GM21390 (cell line): ENCODE measurements around the gene ARHGAP9.
"Not testable (repeated sequence)": the region's sequence is repeated elsewhere in the genome, so short reads cannot be mapped to it uniquely, and the experiment has no call there.

Experiments used
- ATAC-seq: cut with Tn5 transposase; IDR thresholded peaks from one replicate; pipeline ENCODE4 v1.9.1; 2021; ENCODE audit not compliant: unreplicated experiment

The ARHGAP9 gene

DNA sequence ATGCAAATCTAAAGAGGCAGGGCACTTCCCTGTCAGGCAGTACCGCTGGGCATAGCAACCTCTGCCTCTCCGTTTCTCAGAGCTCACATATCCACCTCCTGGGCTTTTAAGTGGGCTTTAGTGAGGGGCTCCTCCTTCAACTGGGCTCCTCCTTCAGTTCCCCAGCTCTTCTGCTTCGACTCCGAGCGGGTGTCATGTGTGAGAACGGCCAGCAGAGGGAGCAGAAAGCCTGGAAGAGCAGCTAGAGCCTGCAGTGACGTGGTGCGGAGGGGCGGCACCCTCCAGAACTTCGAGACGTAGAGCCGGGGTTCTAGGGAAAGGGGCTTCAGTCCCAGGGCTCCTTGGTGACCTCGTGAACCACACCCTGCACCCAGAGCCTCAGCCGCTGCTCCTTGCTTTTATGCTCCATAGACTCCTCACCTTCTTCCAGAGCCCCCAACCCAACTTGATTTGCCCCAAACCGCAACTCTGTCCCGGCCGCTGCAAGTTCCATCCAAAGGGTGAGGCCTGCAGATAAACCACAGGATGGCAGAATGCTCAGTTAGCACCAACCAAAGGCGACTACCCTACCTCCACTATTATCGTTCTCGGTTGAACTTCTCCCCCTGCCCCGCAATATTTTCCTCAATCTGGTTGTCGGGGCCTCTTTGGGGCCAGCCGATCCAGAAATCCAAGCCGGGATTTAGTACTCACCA is 20.5 kb downstream of the ARHGAP9 start:
- ATAC-seq = peak; percentile 51

DNA sequence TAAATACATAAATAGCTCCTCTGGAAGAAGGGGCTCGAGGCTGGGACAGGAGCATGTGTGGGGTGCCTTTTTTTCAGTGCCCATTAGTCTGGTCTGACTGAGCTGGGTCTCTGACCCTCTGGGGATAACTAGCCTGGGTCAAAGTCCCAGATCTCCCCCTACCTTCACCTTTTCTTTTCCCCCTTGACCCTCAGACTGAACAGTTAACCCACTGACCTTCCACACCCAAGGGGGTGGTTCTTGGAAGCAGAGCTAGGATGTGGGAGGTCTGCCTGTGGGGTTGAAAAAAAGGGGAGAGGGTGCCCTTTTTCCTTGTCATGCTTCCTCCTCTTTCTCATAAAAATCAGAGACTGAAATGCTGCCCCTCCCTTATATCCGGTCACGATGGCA is 21.0 kb downstream of the ARHGAP9 start:
- ATAC-seq = no peak

DNA sequence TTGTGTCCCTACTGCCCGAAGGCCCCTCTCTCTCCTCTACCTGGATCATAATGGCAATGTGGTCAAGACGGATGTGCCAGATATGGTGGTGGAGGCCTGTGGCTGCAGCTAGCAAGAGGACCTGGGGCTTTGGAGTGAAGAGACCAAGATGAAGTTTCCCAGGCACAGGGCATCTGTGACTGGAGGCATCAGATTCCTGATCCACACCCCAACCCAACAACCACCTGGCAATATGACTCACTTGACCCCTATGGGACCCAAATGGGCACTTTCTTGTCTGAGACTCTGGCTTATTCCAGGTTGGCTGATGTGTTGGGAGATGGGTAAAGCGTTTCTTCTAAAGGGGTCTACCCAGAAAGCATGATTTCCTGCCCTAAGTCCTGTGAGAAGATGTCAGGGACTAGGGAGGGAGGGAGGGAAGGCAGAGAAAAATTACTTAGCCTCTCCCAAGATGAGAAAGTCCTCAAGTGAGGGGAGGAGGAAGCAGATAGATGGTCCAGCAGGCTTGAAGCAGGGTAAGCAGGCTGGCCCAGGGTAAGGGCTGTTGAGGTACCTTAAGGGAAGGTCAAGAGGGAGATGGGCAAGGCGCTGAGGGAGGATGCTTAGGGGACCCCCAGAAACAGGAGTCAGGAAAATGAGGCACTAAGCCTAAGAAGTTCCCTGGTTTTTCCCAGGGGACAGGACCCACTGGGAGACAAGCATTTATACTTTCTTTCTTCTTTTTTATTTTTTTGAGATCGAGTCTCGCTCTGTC is 22.8 kb downstream of the ARHGAP9 start:
- no peak for ATAC-seq

DNA sequence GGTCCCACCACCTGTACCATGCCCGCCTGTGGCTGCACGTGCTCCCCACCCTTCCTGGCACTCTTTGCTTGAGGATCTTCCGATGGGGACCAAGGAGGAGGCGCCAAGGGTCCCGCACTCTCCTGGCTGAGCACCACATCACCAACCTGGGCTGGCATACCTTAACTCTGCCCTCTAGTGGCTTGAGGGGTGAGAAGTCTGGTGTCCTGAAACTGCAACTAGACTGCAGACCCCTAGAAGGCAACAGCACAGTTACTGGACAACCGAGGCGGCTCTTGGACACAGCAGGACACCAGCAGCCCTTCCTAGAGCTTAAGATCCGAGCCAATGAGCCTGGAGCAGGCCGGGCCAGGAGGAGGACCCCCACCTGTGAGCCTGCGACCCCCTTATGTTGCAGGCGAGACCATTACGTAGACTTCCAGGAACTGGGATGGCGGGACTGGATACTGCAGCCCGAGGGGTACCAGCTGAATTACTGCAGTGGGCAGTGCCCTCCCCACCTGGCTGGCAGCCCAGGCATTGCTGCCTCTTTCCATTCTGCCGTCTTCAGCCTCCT is 23.4 kb downstream of the ARHGAP9 start:
- peak; percentile 32 for ATAC-seq

DNA sequence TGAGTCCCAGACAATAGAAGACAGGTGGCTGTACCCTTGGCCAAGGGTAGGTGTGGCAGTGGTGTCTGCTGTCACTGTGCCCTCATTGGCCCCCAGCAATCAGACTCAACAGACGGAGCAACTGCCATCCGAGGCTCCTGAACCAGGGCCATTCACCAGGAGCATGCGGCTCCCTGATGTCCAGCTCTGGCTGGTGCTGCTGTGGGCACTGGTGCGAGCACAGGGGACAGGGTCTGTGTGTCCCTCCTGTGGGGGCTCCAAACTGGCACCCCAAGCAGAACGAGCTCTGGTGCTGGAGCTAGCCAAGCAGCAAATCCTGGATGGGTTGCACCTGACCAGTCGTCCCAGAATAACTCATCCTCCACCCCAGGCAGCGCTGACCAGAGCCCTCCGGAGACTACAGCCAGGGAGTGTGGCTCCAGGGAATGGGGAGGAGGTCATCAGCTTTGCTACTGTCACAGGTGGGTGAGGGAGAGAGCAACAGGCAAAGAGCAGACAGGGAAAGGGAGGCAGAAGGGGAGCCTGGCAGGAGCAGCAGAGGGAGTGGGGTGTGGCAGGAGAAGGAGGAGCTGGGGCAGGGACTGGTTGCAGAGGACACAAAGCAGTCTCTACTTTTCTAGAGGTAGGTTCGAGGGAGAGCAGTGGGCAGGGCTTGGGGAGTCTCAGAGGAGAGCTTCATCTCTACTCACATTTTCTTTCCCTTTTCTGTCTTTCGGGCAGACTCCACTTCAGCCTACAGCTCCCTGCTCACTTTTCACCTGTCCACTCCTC is 24.1 kb downstream of the ARHGAP9 start:
- ATAC-seq = no peak

DNA sequence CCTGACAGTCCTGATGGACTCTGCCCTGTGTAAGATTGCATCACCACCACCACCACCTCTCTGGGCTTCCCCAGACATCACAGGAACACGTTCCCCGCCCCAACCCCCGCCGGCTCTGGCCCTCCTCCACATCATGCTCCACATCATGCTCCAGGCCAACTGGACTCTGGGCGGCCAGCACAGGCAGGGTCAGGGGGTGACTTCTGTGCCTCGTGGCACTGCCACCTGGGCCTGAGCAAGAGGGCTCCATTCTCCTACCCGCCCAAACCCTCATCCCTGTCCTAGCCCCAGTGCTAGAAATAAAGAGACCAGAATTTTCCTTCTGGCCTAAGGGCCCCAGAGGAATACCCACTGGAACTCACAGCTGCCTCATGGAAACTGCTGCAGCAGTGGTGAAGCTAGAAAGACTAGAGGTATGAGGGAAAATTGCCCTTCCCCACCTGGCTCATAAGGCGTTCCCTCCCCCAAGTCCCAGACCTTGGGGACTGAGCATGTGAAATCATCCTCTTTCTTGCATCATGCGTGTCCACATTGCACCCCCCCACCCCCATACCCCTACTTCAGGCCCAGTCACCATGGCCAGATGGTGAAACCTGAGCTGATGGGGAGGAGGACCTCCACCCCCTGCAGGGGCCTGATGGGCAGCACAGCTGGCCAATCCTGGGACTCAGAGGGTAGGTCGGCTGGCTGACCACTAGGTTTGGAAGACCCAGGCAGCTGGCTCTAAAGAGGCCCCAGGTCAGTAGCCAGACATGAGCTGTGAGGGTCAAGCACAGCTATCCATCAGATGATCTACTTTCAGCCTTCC is 24.9 kb downstream of the ARHGAP9 start, which contains the start of gene INHBE:
INHBE (plus strand) TSS at position 742 of the 808 bp plus-strand sequence. CDS start 230 bp downstream, outside the sequence.
- ATAC-seq = no peak

DNA sequence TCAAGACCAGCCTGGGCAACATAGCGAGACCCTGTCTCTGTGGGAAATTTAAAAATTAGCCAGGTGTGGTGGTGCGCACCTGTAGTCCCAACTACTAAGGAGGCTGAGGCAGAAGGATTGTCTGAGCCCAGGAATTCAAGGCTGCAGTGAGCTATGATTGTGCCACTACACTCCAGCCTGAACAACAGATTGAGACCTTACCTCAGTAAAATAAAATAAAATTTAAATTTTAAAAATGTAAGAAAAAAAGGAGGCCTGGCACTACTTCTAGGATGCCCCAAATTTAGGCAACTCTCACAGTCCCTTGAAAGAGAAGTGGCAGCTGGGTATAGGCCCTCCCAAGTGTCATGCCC is 25.5 kb downstream of the ARHGAP9 start:
- no peak for ATAC-seq

DNA sequence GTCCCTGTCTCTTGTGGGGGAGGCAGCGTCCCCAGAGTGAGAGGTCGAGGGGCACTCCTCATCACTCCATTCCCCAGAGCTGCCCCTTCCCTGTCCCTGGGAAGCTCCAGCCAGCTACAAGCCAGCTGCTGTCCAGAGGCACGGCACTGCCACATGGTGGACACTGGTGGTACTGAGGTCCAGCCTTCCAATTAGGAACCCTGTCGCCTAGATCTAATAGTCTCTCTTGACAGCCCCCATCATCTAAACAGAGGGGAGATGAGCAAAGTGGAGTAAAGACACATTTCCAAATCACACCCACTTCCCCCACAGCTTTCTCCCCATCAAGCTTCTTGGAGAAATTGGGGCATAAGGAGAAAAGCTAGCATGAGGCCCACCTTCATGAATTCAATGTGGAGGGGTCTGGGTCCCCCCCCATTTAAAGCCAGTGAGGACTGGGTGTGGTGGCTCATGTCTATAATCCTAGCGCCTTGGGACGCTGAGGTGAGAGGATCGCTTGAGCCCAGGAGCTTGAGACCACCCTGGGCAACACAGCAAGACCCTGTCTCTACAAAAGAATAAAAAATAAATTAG is 26.6 kb downstream of the ARHGAP9 start:
- ATAC-seq = peak; percentile 51

DNA sequence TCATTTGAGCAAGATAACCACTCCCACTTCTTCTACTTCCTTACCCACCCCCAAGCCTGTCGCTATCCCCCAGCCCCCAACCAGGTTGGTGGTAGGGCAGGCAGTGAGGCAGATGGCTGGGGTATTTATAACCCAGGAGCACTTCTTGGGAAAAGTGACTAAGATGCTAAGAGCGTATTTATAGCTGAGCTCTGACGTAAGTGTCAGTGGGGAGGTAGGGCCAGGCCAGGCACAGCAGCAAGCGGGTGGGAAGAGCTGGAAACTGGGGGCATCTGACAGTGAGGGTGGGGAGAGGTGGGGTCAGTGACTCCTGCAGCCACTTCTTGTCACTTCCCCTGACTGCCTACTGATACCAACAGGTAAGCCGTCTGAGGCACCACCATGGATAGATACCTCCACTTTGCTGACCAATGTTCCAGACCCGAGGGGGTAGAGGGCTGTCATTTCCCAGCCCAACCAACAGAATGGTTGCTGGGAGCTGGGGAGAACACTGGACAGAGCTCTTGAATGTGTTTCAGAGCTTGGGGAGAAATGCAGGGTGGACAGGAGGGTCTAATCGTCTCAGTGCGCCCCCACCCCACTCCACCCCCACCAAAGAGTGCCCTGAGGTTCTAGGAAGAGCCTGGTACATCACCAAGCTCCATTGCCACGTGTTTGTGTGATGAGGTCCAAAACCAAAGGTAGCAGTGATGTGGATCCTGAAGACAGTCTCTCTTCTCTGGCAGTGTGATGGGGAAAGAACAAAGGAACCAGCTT is 27.3 kb downstream of the ARHGAP9 start:
- peak; percentile 11 for ATAC-seq

DNA sequence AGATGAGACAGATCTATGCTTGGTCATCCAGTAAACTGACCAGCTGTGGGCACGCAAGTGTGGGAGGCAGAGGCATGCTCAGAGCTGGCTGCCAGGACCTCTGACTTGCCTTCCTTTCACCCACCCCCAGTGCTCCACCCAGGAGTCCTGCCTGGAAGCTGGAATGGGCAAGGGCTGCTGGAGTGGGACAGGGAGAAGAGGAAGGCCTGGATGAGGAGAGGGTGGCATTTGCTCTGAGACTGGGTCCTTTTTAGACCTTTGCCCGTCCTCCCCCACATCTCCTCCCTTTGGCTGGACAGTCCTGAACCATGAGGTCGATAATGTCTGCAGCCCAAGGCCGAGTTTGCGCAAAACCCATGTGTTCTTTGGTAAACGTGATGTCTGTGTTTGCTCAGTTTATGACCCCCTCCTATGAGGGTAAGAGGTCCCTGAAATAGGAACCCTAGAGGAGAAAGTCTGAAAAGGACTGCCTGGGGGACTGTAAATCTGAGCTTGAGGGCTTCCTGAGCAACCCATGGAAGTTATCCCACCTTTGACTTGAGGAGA is 28.4 kb downstream of the ARHGAP9 start:
- ATAC-seq = no peak

DNA sequence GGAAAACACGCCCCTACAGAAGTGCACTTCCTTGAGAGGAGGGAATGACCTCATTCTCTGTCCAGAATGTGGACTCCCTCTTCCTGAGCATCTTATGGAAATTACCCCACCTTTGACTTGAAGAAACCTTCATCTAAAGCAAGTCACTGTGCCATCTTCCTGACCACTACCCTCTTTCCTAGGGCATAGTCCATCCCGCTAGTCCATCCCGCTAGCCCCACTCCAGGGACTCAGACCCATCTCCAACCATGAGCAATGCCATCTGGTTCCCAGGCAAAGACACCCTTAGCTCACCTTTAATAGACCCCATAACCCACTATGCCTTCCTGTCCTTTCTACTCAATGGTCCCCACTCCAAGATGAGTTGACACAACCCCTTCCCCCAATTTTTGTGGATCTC is 29.6 kb downstream of the ARHGAP9 start:
- ATAC-seq = no peak

DNA sequence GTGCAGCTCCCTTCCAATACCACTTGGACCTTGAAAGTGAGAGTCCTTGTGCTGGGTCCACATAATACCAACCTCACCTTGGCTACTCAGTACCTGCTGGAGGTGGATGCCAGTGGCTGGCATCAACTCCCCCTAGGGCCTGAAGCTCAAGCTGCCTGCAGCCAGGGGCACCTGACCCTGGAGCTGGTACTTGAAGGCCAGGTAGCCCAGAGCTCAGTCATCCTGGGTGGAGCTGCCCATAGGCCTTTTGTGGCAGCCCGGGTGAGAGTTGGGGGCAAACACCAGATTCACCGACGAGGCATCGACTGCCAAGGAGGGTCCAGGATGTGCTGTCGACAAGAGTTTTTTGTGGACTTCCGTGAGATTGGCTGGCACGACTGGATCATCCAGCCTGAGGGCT is 30.3 kb downstream of the ARHGAP9 start:
- no peak for ATAC-seq

DNA sequence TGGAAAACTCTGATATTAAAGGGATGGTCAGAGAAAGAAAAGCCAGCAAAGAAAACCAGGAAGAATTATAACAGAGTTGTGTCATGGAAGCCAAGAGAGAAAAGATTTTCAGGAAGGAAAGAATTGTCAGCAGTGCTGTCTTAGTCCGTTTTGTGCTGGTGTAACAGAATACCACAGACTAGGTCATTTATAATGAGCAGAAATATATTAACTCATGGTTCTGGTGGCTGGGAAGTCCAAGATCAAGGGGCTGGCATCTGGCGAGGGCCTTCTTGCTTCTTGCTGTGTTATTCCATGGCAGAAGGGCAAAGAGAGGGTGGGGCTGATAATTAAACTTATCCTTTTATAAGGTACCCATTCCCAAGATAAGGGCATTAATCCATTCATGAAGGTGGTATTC is 31.0 kb downstream of the ARHGAP9 start:
- no peak for ATAC-seq

DNA sequence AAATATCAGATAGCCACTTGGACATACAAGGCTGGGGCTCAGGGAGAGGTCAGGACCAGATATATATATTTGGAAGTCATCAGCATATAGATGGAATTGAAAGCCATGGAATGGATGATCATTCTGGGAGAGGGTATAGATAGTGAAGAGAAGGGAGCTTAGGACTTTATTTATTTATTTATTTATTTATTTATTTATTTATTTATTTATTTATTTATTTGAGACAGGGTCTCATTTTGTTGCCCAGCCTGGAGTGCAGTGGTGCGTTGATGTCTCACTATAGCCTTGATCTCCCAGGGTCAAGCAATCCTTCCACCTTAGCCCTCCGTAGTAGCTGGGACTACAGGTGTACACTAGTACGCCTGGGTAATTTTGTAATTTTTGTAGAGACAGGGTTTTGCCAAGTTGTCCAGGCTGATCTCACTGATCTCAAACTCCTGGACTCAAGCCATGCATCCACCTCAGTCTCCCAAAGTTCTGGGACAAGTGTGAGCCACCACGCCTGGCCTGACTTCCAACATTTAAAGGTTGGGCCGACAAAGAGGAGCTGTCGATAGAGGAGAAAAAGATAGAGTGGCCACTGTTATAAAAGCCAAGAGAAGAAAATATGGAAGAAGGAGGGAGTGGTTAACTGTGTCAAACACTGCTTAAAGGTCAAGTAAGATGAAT is 33.2 kb downstream of the ARHGAP9 start:
- ATAC-seq = no peak

DNA sequence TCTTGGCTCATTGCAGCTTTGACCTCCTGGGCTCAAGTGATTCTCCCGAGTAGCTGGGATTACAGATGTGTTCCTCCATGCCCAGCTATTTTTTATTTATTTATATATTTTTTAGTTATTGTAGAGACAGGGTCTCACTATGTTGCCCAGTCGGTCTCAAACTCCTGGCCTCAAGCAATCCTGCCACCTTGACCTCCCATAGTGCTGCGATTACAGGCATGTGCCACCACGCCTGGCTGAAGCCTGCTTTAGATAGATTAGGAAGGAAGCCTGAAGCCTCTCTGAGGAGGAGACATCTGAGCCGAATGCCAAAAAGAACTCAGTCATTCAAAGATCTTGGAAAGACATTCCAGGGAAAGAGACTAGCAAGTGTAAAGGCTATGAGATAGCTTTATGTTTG is 34.9 kb downstream of the ARHGAP9 start:
- ATAC-seq = no peak

DNA sequence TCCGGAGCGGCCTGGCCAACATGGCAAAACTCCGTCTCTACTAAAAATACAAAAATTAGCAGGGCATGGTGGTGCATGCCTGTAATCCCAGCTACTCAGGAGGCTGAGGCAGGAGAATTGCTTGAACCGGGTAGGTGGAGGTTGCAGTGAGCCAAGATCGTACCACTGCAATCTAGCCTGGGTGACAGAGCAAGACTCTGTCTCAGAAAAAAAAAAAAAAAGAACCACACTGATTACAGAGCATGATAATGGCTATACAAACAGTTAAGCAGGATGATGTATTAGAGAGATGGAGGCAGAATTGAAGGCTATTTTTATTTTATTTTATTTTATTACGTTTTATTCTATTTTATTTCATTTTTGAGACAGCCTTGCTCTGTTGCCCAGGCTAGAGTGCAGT is 35.3 kb downstream of the ARHGAP9 start:
- ATAC-seq = not testable (repeated sequence)

DNA sequence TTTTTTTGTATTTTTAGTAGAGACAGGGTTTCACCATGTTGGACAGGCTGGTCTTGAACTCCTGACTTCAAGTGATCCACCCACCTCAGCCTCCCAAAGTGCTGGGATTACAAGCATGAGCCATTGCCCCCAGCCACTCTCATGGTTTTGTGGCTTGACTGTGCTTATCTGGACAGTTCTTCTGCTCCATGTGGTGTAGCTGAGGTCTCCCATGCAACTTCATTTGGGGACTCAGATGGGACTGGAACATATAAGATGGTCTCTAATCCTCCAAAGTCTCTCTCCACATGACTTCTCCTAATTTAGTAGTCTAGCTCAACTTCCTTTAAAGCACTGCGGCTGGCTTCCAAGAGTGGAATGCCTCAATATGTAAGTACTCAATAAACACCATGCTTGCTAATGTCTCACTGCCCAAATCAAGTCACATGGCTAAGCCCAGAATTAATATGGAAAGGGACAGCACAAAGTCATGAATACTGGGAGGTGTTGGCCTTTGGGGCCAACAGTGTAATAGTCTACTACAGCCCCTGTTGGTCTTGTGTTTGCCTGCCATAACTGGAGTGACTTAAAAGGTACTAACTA is 37.7 kb downstream of the ARHGAP9 start:
- ATAC-seq = no peak

DNA sequence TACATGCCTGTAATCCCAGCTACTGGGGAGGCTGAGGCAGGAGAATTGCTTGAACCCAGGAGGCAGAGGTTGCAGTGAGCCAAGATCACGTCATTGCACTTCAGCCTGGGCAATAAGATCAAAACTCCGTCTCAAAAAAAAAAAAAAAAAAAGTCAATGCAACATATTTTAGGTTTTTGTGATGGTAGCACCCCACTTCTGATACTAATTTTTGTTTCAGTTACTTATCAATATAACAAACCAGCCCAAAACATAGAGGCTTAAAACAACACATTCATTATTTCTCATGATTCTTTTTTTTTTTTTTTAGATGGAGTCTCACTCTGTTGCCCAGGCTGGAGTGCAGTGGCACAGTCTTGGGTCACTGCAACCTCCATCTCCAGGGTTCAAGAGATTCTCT is 38.3 kb downstream of the ARHGAP9 start:
- ATAC-seq = not testable (repeated sequence)
